Stimulated activated CD4-positive, alpha-beta T cell treated with anti-CD3 and anti-CD28 coated beads, TNF-alpha, amount 100 ng/mL, for 4 hours (primary cell): Measurements from ENCODE around the gene NCR1.
"Not testable (repeated sequence)": the region's sequence is repeated elsewhere in the genome, so short reads cannot be mapped to it uniquely, and the experiment has no call there.

Source experiments
- DNase-seq, 3 experiments: peaks; one replicate each; pipeline ENCODE4 v3.0.0-alpha.2; 2020; ENCODE audit warnings: low read depth in 3 of 3

Gene NCR1, protein sequence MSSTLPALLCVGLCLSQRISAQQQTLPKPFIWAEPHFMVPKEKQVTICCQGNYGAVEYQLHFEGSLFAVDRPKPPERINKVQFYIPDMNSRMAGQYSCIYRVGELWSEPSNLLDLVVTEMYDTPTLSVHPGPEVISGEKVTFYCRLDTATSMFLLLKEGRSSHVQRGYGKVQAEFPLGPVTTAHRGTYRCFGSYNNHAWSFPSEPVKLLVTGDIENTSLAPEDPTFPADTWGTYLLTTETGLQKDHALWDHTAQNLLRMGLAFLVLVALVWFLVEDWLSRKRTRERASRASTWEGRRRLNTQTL

DNA sequence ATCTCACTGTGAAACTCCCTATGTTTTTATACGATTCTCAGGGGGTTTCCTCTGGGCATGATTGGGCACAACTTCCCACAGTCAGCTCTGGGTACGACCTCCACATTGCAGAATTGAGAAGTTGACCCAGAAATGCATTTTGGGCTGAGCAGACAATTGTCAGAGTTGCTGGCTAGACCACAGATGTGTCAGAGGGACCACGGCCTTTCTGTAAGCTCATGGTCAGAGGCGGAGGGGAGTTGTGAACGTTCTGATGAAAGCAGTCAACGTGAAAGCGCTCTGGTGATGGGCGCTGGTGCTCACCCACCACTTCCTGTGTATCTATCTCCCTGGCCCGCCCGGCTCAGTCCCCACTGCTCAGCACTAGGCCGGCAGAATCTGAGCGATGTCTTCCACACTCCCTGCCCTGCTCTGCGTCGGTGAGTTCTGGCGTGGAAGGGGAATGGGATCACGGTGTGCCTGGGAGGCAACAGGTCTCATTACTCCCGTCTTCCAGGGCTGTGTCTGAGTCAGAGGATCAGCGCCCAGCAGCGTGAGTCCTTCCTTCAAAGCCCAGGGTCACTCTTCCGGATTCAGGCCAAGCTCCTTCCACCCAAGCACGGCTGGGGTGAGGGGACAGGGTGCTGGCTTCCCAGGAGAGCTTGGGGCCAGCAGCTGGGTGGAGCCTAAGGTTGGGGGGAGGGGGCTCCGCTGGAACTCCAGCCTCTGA, at the start of gene NCR1:
NCR1 (plus strand) TSS at position 346 of the 709 bp plus-strand sequence; CDS start at position 386, 40 bp downstream.
- DNase-seq, result no peak

DNA sequence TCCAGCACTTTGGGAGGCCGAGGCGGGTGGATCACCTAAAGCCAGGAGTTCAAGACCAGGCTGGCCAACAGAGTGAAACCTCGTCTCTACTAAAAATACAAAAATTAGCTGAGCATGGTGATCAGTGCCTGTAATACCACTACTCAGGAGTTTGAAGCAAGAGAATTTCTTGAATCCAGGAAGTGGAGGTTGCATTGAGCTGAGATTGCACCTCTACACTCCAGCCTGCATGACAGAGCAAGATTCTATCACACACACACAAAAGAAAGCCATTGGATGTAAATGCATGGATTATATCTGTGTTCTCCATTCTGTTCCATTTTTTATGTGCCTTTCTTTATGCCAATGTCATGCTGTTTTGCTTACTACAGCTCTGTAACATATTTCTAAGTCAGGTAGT, 47.5 kb upstream of the NCR1 start:
- DNase-seq, result not testable (repeated sequence)

DNA sequence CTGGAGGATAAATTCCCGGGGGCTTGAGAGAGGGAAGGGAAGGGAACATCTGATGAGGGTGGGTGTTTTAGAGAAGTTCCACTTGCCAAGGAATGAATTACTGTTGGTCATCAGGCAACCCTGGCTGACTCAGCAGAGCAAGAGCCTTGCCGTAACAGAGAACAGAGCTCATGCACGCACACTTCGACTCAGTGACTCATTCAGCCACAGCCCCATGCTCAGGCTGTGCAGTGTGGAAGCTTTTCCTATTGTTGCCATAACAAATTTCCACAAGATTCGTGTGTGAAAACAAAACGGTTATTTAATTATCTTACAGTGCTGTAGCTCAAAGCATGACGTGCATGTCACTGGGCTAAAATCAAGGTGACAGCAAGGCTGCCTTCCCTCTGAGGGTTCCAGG, 46.5 kb upstream of the NCR1 start:
- DNase-seq, result not testable (repeated sequence)

DNA sequence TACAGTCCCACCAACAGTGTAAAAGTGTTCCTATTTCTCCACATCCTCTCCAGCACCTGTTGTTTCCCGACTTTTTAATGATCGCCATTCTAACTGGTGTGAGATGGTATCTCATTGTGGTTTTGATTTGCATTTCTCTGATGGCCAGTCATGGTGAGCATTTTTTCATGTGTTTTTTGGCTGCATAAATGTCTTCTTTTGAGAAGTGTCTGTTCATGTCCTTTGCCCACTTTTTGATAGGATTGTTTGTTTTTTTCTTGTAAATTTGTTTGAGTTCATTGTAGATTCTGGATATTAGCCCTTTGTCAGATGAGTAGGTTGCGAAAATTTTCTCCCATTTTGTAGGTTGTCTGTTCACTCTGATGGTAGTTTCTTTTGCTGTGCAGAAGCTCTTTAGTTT, 42.5 kb upstream of the NCR1 start:
- DNase-seq, result not testable (repeated sequence)

DNA sequence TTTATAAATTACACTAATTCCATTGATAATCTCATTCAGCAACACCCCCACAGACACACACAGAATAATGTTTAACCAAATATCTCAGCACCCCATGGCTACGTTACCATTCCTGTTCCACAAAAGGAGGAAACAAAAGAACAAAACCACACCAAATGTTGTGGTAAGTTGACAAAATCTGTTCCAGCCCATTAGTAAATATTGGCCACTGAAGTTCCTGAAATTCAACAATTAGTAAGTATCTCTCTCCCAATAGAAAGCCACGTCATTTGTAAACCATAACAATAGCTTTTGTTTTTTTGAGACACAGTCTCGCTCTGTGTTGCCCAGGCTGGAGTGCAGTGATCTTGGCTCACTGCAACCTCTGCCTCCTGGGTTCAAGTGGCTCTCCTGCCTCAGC, 34.3 kb upstream of the NCR1 start:
- DNase-seq, result no peak

DNA sequence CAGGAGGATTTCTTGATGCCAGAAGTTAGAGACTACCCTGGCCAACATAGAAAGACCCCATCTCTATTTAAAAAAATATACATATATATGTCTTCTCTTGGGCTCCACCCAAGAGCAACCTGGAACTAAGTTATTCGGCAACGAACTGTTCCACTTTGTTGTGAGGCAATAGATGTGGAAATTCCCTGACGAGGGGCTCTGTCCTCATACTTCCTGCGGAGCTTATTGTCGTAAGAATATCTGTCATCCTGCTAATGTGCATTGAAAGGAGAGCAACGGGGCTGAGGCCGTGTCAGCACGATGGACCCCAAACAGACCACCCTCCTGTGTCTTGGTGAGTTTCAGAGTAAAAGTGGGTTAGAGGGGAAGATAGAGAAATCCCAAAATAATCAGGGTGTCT, 32.0 kb upstream of the NCR1 start, which contains the start of gene FCAR:
FCAR (plus strand) TSS at position 246 of the 400 bp plus-strand sequence; CDS start at position 301, 55 bp downstream.
- no peak for DNase-seq

DNA sequence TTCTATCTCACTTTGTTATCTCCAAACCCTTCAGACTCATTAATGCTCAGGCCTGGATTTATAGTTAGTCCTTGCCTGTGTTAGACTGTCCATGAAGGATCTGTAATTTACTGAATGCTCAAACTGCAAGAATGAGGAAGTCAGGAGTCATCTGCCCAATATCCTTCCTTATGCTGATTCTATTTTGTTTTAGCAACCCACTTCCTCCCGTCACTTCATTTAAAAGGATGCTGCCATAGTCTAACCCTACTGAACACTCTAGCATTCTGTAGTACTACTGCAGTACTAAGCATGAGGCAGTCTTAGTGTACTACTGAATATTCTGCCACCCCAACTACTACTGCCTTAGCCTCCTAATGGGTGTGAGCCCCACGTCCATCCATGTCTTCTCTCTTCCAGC, 30.4 kb upstream of the NCR1 start:
- no peak for DNase-seq

DNA sequence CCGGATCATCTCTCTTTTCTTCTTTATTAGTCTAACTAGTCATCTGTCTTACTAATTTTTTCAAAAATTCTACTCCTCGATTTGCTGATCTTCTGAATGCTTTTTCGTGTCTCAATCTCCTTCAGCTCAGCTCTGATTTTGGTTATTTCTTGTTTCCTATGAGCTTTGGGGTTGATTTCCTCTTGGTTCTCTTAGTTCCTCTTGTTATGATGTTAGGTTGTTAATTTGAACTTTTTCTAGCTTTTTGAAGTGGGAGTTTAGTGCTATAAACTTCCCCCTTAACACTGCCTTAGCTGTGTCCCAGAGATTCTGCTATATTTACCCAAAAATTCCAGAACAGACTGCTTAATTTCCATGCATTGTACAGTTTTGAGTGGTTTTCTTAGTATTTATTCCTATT, 28.5 kb upstream of the NCR1 start:
- no peak for DNase-seq

DNA sequence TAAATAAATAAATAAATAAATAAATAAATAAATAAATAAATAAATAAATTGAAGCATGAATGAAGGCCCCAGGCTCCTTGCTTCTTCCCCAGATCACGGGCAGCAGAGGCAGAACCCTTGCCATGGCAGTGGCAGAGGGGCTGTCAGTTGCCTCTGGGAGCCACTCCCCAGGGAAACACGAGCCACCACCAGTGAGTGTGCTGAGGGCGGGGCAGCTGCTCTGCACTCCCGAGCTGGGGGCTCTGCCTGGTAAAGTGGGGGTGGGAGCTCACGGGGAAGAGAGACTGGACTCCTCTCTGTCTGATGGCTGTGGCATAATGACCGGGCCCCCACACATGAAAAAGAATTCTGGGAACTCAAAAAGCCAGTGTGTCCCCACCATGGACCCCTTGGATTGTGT, 24.1 kb upstream of the NCR1 start:
- DNase-seq, result no peak

DNA sequence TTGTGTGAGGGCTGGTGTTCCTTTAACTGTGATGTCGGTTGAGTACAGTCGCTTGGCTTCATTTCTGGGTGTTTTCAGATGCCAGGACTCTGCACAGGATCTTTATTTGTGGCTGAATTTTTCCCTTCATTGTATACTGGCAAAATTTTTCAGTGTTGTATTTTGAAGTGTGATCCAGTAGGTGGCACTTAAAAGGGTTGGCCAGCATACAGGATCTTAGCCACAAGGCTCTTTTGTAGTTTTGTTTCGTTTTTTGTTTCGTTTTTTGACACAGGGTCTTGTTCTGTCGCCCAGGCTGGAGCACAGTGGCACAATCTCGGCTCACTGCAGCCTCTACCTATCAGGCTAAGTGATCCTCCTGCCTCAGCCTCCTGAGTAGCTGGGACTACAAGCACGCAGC, 23.2 kb upstream of the NCR1 start:
- no peak for DNase-seq

DNA sequence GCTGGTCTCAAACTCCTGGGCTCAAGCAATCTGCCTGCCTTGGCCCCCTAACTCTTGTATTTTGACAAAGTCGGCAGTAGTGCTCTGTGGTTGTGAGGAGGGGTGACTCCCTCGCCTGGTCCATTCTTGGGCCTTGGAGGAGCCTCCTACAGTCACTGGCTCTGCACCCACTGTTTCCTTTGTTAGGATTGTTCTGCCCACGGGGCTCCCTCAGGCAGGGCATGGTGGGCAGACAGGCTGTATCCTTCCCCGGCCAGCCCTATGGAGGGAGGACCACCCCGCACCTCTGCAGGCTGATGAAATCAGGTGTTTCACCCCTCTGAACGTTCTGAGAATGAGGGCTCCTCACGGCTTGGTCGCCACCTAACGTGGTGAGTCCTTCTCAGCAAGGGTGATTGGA, 22.7 kb upstream of the NCR1 start:
- no peak for DNase-seq

DNA sequence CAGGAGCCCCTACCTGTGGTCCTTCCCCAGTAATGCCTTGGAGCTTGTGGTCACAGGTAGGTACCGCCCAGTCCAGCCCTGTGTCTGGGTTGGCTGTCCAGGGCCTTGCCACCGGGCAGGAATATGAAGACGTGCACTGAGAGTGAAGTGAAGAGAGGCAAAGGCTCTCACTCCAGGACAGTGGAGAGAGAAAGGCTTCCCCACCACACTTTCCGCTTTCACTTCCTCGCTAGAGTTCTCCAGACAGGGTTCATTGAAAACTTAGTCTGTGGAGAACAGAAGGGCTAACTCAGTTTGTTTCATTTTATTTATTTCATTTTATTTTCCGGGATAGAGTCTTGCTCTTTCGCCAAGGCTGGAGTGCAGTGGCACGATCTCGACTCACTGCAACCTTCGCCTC, 17.7 kb upstream of the NCR1 start:
- DNase-seq, result no peak

DNA sequence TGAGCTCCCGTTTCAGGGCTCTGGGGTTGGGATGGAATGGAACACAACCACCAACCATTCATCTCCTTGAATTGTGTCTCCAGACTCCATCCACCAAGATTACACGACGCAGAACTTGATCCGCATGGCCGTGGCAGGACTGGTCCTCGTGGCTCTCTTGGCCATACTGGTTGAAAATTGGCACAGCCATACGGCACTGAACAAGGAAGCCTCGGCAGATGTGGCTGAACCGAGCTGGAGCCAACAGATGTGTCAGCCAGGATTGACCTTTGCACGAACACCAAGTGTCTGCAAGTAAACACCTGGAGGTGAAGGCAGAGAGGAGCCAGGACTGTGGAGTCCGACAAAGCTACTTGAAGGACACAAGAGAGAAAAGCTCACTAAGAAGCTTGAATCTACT, 16.4 kb upstream of the NCR1 start:
- DNase-seq, result no peak

DNA sequence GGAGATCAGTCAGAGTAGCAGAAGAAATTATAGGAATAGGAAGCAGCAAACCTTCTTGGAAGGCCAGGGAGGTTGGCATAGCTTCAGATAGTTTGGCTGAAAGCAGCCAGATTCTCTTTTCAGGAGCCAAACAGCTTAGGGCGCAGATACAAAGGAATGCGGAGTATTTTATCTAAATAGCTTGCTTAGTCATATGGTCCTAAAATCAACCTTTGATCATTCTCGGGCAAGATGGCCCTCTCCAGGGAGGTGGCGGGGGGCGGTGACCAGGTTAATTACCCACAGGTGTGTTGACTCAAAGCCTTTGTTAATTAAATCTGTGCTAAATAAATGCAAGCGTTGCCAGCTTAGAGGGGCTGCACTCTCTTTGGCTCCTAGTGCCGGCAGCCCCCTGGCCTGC, 12.5 kb upstream of the NCR1 start:
- no peak for DNase-seq

DNA sequence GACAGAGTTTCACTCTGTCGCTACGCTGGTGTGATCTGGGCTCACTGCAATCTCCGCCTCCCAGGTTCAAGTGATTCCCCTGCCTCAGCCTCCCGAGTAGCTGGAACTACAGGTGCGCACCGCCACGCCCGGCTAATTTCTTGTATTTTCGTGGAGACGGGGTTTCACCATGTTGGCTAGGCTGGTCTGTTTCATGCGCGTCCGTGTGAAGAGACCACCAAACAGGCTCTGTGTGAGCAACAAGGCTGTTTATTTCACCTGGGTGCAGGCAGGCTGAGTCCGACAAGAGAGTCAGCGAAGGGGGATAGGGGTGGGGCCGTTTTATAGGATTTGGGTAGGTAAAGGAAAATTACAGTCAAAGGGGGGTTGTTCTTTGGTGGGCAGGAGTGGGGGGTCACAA, 11.8 kb upstream of the NCR1 start:
- DNase-seq, result not testable (repeated sequence)

DNA sequence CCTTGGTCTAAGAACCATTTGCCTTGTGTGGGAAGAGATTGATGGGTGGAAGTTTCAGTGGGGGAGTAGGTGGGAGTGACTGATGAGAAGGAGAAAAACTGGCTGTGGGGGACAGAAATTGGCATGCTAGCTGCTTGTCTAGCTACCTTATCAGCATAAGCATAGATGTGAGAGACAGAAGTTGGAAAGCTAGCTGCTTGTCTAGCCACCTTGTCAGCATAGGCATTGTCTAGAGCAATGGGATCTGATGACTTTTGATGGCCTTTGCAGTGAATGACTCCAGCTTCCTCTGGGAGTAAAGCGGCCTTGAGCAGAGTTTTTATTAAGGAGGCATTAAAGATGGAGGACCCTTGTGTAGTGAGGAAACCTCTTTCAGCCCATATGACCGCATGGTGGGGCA, 9.9 kb upstream of the NCR1 start:
- no peak for DNase-seq

DNA sequence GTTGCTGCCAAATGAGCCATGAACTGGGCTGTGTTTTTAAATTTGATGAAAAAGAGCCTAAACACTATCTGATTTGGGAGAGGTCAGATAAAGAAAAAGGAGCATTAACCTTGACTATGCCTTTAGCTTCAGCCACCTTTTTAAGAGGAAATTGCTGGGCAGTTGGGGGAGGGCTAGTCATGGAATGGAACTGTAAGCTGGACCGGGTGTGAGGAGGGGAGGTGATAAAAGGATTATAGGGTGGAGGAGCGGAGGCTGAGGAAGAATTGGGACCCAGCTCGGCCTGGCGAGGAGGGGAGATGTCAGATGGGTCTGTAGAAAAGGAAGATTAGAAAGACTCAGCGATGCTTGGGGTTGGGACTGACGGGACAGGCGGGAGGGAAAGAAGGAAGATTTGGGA, 7.3 kb upstream of the NCR1 start:
- DNase-seq, result not testable (repeated sequence)

DNA sequence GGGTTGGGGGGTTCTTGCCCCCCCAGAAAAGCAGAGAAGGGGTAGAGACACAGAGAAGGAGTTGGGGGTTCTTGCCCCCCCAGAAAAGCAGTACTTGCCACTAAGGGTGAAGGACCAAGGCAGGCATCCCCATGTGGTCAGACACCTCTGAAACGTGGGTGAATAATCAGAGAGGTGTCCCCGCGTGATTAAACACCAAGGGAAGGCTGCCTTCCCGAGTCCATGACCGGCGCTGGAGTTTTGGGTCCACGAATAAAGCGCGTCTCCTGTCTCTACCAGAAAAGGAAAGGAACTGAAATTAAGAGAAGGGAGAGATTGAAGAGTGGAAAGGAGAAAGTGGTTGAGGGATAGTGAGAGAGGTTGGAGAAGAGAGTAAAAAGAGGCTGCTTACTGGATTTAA, 6.3 kb upstream of the NCR1 start:
- not testable (repeated sequence) for DNase-seq

DNA sequence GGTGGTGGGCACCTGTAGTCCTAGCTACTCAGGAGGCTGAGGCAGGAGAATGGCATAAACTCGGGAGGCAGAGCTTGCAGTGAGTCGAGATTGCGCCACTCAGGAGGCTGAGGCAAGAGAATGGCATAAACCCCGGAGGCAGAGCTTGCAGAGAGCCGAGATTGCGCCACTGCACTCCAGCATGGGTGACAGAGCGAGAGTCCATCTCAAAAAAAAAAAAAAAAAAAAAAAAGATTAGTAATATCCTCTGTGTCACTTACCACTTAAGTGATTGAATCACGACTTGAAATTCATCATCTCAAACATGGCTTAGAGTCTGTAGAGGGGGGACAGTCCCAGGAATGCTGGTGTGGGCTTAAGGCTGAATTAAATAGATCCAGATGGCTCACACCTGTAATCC, 4.8 kb upstream of the NCR1 start:
- DNase-seq, result not testable (repeated sequence)

DNA sequence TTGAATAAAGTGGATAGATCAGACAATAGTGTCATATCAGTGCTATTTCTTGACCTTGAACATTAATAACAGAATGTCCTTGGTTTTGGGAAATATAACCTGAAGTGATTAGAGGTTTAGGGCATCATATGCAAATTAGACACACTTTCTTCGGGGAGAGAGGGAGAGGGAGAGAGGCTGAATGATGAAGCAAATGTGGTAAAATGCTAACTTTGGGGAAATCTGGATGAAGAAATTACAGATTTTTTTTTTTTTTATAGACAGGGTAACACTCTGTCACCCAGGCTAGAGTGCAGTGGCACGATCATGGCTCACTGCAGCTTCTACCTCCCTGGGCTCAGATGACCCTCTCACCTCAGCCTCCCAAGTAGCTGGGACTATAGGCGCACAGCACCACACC, 3.9 kb upstream of the NCR1 start:
- no peak for DNase-seq

DNA sequence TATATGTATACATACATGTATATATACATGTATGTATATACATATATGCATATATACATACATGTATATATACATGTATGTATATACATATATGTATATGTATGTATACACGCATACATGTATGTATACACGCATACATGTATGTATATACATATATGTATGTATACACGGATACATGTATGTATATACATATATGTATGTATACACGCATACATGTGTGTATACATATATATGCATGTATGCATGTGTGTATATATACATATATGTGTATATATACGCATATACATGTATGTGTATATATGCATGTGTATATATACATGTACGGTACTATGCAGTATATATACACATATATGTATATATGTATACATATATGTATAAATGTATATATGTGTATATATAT, 2.6 kb upstream of the NCR1 start:
- DNase-seq, result no peak

DNA sequence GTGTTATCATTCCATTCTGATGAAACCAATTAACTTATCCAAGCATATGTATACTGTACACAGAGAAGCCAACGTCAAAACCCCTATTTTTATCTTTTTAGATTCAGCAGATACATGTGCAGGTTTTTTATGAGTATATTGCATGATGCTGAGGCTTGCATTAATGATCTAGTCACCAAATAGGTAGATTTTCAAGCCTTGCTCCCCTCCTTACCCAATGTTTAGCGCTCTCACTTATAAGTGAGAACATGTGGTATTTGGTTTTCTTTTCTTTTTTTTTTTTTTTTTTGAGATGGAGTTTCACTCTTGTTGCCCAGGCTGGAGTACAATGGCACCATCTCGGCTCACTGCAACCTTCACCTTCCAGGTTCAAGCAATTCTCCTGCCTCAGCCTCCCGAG, 1.7 kb upstream of the NCR1 start:
- DNase-seq, result not testable (repeated sequence)

DNA sequence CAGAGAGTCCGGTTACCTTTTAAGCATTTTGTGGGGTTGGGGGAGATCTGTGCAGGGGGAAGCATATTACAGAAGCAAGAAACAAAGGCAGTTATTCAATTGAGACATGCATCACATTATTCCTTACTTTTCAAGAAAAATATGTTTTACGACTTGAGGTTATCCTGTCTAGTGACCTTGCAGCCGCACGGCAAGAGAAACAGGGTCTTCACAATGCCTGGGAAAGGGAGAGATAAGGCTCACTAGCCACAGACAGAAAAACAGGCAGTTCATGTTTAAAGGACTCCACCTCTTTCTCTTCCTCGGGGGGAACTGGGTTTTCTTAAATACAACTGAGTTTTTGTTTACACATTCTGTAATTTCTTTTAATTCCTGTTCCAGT, 536 bp upstream of the NCR1 start:
- DNase-seq, result no peak

DNA sequence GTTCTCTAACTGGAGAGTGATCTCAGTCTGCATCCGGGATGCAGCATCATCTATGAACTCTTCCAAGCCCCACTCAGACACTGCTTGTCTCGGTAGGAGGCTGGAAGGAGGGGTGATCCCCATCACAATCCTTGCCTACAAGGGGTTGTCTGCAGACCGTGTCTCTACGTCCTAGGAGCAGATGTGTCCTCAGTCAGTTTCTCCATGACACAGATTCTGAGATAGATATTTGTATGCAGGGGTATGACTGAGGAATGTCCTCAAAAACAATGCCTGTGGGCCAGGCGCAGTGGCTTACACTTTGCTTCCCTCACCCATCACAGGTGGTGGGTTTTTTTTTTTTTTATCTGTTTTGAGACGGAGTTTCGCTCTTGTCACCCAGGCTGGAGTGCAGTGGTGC, 871 bp downstream of the NCR1 start:
- no peak for DNase-seq
